Gastroesophageal sphincter (tissue), 4 donors: ENCODE results near the gene BRIP1. TPM values are rescaled to one million over a fixed set of nuclear protein-coding genes. Genes with fewer than 3 reads are reported as not detected.

Source experiments
- ATAC-seq: fragments of 150-250 bp; one replicate; pipeline ENCODE4 v1.9.1; 2016; ENCODE audit warnings: mild to moderate bottlenecking, moderate library complexity
- H3K27ac ChIP-seq, 4 donors: fragments of 200-600 bp; sonication (generic) in 3 of 4; 1 replicate in 3 of 4; 2 replicates in 1 of 4; pipeline ENCODE4 v1.5.1; 2016 to 2019
- H3K27me3 ChIP-seq: fragments of 200-600 bp; sonication (generic); one replicate; pipeline ENCODE4 v1.5.1; 2019
- H3K36me3 ChIP-seq, 2 donors: fragments of 200-600 bp; sonication (generic); one replicate each; pipeline ENCODE4 v1.5.1; 2019; ENCODE audit warnings: control low read depth in 1 of 2
- H3K4me1 ChIP-seq, 3 donors: fragments of 200-600 bp; sonication (generic); 1 replicate in 2 of 3; 2 replicates in 1 of 3; pipeline ENCODE4 v1.5.1; 2016 to 2019; ENCODE audit warnings: control low read depth in 2 of 3
- H3K4me3 ChIP-seq, 2 donors: fragments of 200-600 bp; sonication (generic); one replicate each; pipeline ENCODE4 v1.5.1; 2019; ENCODE audit warnings: mild to moderate bottlenecking in 1 of 2, moderate library complexity in 1 of 2
- H3K9me3 ChIP-seq, 3 donors: fragments of 200-600 bp; sonication (generic); one replicate each; pipeline ENCODE4 v1.5.1; 2017 to 2019; ENCODE audit warnings: control low read depth in 2 of 3
- CTCF ChIP-seq, 4 experiments: fragments of 200-600 bp in 2 of 4; fragments of 450-650 bp in 2 of 4; sonication (generic) in 1 of 4; IDR thresholded peaks; one replicate each; pipeline ENCODE4 v1.5.1; 2017 to 2019; ENCODE audit warnings: antibody characterized with exemption in 4 of 4, mild to moderate bottlenecking in 2 of 4, moderate library complexity in 2 of 4
- EP300 ChIP-seq: sonication (generic); formaldehyde crosslinking; IDR thresholded peaks from one replicate; pipeline ENCODE4 v1.6.1; 2017; ENCODE audit warnings: antibody characterized with exemption, mild to moderate bottlenecking
- POLR2A ChIP-seq, 2 donors: fragments of 450-650 bp; IDR thresholded peaks; one replicate each; pipeline ENCODE4 v1.6.1; 2017; ENCODE audit warnings: antibody characterized with exemption in 2 of 2, mild to moderate bottlenecking in 2 of 2, moderate library complexity in 1 of 2
- POLR2AphosphoS5 ChIP-seq: sonication (generic); formaldehyde crosslinking; IDR thresholded peaks from one replicate; pipeline ENCODE4 v1.6.1; 2017; ENCODE audit warnings: antibody characterized with exemption
- WGBS, 2 donors: methylation state at CpG; one replicate each; pipeline ENCODE4 v1.1.5; 2018; ENCODE audit warnings: low coverage in 1 of 2; 5-methylcytosine and 5-hydroxymethylcytosine counted together
- total RNA-seq, 4 donors: library from RNA; depleted of rRNA; stranded (reverse); fragments of >200 nt; gene quantifications; one replicate each; pipeline ENCODE4 v1.1.0, GENCODE V29; 2016

BRIP1 gene
- total RNA-seq, 4 donors from 2014 or later = 0.15 to 1.1 (median 0.29) TPM

GRCh38 chr17:61856035-61856434, 7.3 kb downstream of the BRIP1 start:
- TF ChIP-seq POLR2AphosphoS5 (no peak), EP300 (no peak), CTCF (IDR thresholded peaks at IDR 0.05) (no peak), POLR2A (IDR thresholded peaks at IDR 0.05) (no peak)

GRCh38 chr17:61852857-61853256, 10.5 kb downstream of the BRIP1 start:
- no peak overlapping the region for H3K27ac ChIP-seq
- TF ChIP-seq CTCF (IDR thresholded peaks at IDR 0.05) = no peak
- no peak for TF ChIP-seq POLR2AphosphoS5
- TF ChIP-seq EP300 = no peak
- TF ChIP-seq POLR2A (IDR thresholded peaks at IDR 0.05) = no peak
- H3K27me3 ChIP-seq = no peaks in the 10 kb centered on the region
- H3K4me1 ChIP-seq = no peaks in the 10 kb centered on the region
- no peak for ATAC-seq
- WGBS, 2 donors = 95 to 97% methylated on average over 2 of the region's 2 CpGs
- no peak overlapping the region for H3K4me3 ChIP-seq
- no peaks in the 10 kb centered on the region for H3K36me3 ChIP-seq
- no peaks in the 10 kb centered on the region for H3K9me3 ChIP-seq

More at GRCh38 chr17:61856035-61856434, 7.3 kb downstream of the BRIP1 start:
- no peaks in the 10 kb centered on the region for H3K36me3 ChIP-seq
- ATAC-seq = no peak
- H3K4me1 ChIP-seq = no peaks in the 10 kb centered on the region
- 86 to 100% methylated on average over 1 of the region's 1 CpG for WGBS, 2 donors
- H3K27me3 ChIP-seq = no peaks in the 10 kb centered on the region
- no peak overlapping the region for H3K4me3 ChIP-seq
- no peaks in the 10 kb centered on the region for H3K9me3 ChIP-seq
- no peak overlapping the region for H3K27ac ChIP-seq

DNA sequence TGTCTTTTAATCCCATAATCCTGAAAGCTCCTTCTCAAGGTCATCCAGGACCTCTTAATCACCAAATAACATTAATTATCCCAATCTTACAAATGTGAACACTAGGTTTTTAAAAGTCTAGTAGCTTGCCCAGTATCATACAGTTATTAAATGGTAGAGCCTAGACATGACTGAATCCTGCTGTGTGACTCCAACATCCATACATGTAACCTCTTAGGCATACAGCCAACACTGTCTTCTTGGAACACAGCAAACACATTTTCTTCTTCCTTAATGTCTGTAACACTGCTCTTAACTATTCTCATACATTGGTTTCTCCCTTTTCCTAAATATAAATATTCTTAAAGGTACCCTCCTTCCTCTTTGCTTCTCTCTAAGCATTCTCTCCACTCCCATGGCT, 13.7 kb downstream of the BRIP1 start:
- TF ChIP-seq CTCF (IDR thresholded peaks at IDR 0.05) = no peak
- TF ChIP-seq POLR2AphosphoS5 = no peak
- TF ChIP-seq POLR2A (IDR thresholded peaks at IDR 0.05) = no peak
- TF ChIP-seq EP300 = no peak

GRCh38 chr17:61848896-61849295, 14.4 kb downstream of the BRIP1 start:
- Histone ChIP-seq H3K36me3 (no peaks in the 10 kb centered on the region), H3K4me1 (no peaks in the 10 kb centered on the region), H3K27me3 (no peaks in the 10 kb centered on the region), H3K27ac (no peak overlapping the region), H3K9me3 (no peaks in the 10 kb centered on the region), H3K4me3 (no peak overlapping the region)
- no peak for TF ChIP-seq EP300
- no peak for TF ChIP-seq POLR2A (IDR thresholded peaks at IDR 0.05)
- no peak for TF ChIP-seq POLR2AphosphoS5
- TF ChIP-seq CTCF (IDR thresholded peaks at IDR 0.05) = no peak
- ATAC-seq = no peak
- WGBS, 2 donors = 74 to 82% methylated on average over 2 of the region's 2 CpGs

More for the DNA sequence above, 13.7 kb downstream of the BRIP1 start:
- H3K9me3 ChIP-seq = no peaks in the 10 kb centered on the region
- H3K4me1 ChIP-seq = no peaks in the 10 kb centered on the region
- H3K36me3 ChIP-seq = no peaks in the 10 kb centered on the region
- no peak overlapping the region for H3K4me3 ChIP-seq
- no peaks in the 10 kb centered on the region for H3K27me3 ChIP-seq
- no peak for ATAC-seq
- no peak overlapping the region for H3K27ac ChIP-seq

GRCh38 chr17:61848247-61848646, 15.1 kb downstream of the BRIP1 start:
- no peak for TF ChIP-seq EP300
- TF ChIP-seq CTCF (IDR thresholded peaks at IDR 0.05) = no peak
- no peak for TF ChIP-seq POLR2AphosphoS5
- no peak for TF ChIP-seq POLR2A (IDR thresholded peaks at IDR 0.05)
- Histone ChIP-seq H3K9me3 (no peaks in the 10 kb centered on the region), H3K27ac (no peak overlapping the region), H3K36me3 (no peaks in the 10 kb centered on the region), H3K4me3 (no peak overlapping the region), H3K4me1 (no peaks in the 10 kb centered on the region), H3K27me3 (no peaks in the 10 kb centered on the region)
- 75 to 93% methylated on average over 2 of the region's 2 CpGs for WGBS, 2 donors
- ATAC-seq = no peak
